BE2C (cell line): ENCODE data around the gene CAPN13.

Experiments used
- DNase-seq: peaks from one replicate; pipeline ENCODE4 v3.0.0-alpha.2; 2020
- H3K27me3 ChIP-seq: fragments of 250-450 bp; sonication (Bioruptor Pico); 2 replicates; pipeline ENCODE4 v1.5.1; 2020; ENCODE audit warnings: mild to moderate bottlenecking
- H3K36me3 ChIP-seq: fragments of 250-450 bp; sonication (Bioruptor Pico); 2 replicates; pipeline ENCODE4 v1.5.1; 2020; ENCODE audit warnings: mild to moderate bottlenecking
- H3K4me1 ChIP-seq: fragments of 250-450 bp; sonication (Bioruptor Pico); 2 replicates; pipeline ENCODE4 v1.5.1; 2020
- H3K4me3 ChIP-seq: 2 replicates; pipeline ENCODE4 v1.5.1; 2011; ENCODE audit warnings: low read depth, low read length
- H3K9me3 ChIP-seq: fragments of 250-450 bp; sonication (Bioruptor Pico); 2 replicates; pipeline ENCODE4 v1.5.1; 2020
- CTCF ChIP-seq: IDR thresholded peaks from 2 replicates; pipeline ENCODE4 v1.5.1; 2012; ENCODE audit warnings: mild to moderate bottlenecking, low read depth, low read length

Gene CAPN13

GRCh38 chr2:30684516-30684915, 122.7 kb downstream of the CAPN13 start:
- no peaks in the 10 kb centered on the region for H3K4me1 ChIP-seq
- no peak for DNase-seq
- no peaks in the 10 kb centered on the region for H3K36me3 ChIP-seq
- H3K27me3 ChIP-seq, result no peaks in the 10 kb centered on the region
- no peak overlapping the region for H3K4me3 ChIP-seq
- H3K9me3 ChIP-seq, result no peaks in the 10 kb centered on the region
- no peak for TF ChIP-seq CTCF

GRCh38 chr2:30684026-30684425, 123.2 kb downstream of the CAPN13 start:
- Histone ChIP-seq H3K36me3 (no peaks in the 10 kb centered on the region), H3K4me1 (no peaks in the 10 kb centered on the region), H3K4me3 (no peak overlapping the region), H3K9me3 (no peaks in the 10 kb centered on the region), H3K27me3 (no peaks in the 10 kb centered on the region)
- no peak for DNase-seq
- no peak for TF ChIP-seq CTCF

GRCh38 chr2:30683236-30683956, 123.8 kb downstream of the CAPN13 start:
- Histone ChIP-seq H3K4me1 (no peaks in the 10 kb centered on the region), H3K9me3 (no peaks in the 10 kb centered on the region), H3K27me3 (no peaks in the 10 kb centered on the region), H3K36me3 (no peaks in the 10 kb centered on the region), H3K4me3 (no peak overlapping the region)
- no peak for DNase-seq
- TF ChIP-seq CTCF, result no peak

GRCh38 chr2:30681022-30681421, 126.2 kb downstream of the CAPN13 start:
- H3K4me1 ChIP-seq, result no peaks in the 10 kb centered on the region
- no peak for DNase-seq
- H3K9me3 ChIP-seq, result no peaks in the 10 kb centered on the region
- H3K4me3 ChIP-seq, result no peak overlapping the region
- no peaks in the 10 kb centered on the region for H3K27me3 ChIP-seq
- no peak for TF ChIP-seq CTCF
- H3K36me3 ChIP-seq, result no peaks in the 10 kb centered on the region

- Histone ChIP-seq H3K4me1 (no peaks in the 10 kb centered on the region), H3K4me3 (no peak overlapping the region), H3K9me3 (no peaks in the 10 kb centered on the region), H3K27me3 (no peaks in the 10 kb centered on the region), H3K36me3 (no peaks in the 10 kb centered on the region)
- no peak for TF ChIP-seq CTCF
- no peak for DNase-seq
These were observed 127.1 kb downstream of the CAPN13 start for GRCh38 chr2:30680121-30680520.

GRCh38 chr2:30679426-30680088, 127.7 kb downstream of the CAPN13 start:
- Histone ChIP-seq H3K36me3 (no peaks in the 10 kb centered on the region), H3K4me1 (no peaks in the 10 kb centered on the region), H3K9me3 (no peaks in the 10 kb centered on the region), H3K27me3 (no peaks in the 10 kb centered on the region), H3K4me3 (no peak overlapping the region)
- no peak for DNase-seq
- TF ChIP-seq CTCF, result no peak
